SK-N-SH treated with all-trans-retinoic acid at 6 μM for 48 hours (cell line): Measurements from ENCODE around the gene CYLD.

ENCODE experiments used
- ATAC-seq: fragments of 200-7000 bp; cut with Tn5 transposase; 3 replicates; pipeline ENCODE4 v1.9.1; 2020; ENCODE audit warnings: mild to moderate bottlenecking, moderate library complexity
- ARNTL ChIP-seq: fragments of 450-650 bp; formaldehyde crosslinking; IDR thresholded peaks from 2 replicates; pipeline ENCODE4 v1.5.0; 2020; ENCODE audit warnings: low read depth, mild to moderate bottlenecking, moderate library complexity, borderline replicate concordance
- BACH2 ChIP-seq: fragments of 250-450 bp; sonication (Bioruptor Pico); IDR thresholded peaks from 2 replicates; pipeline ENCODE4 v1.9.0; 2021; ENCODE audit warnings: mild to moderate bottlenecking, borderline replicate concordance
- CREB5 ChIP-seq: fragments of 250-450 bp; sonication (Bioruptor Pico); IDR thresholded peaks from 2 replicates; pipeline ENCODE4 v1.5.1; 2020; ENCODE audit warnings: low read depth, mild to moderate bottlenecking, moderate library complexity
- CSDC2 ChIP-seq: fragments of 250-450 bp; sonication (Bioruptor Pico); IDR thresholded peaks from 2 replicates; pipeline ENCODE4 v1.5.0; 2020; ENCODE audit warnings: mild to moderate bottlenecking, moderate library complexity
- CSRNP3 ChIP-seq: fragments of 250-450 bp; sonication (Bioruptor Pico); IDR thresholded peaks from 2 replicates; pipeline ENCODE4 v1.5.1; 2021; ENCODE audit warnings: mild to moderate bottlenecking, moderate library complexity
- ESRRG ChIP-seq: fragments of 250-450 bp; sonication (Bioruptor Pico); IDR thresholded peaks from 2 replicates; pipeline ENCODE4 v1.6.1; 2021; ENCODE audit warnings: mild to moderate bottlenecking
- GLIS3 ChIP-seq: fragments of 250-450 bp; sonication (Bioruptor Pico); IDR thresholded peaks from 2 replicates; pipeline ENCODE4 v1.5.0; 2020; ENCODE audit warnings: mild to moderate bottlenecking, moderate library complexity
- ISL1 ChIP-seq: fragments of 250-450 bp; sonication (Bioruptor Pico); IDR thresholded peaks from 2 replicates; pipeline ENCODE4 v2.1.2; 2022; ENCODE audit warnings: mild to moderate bottlenecking, moderate library complexity
- OSR1 ChIP-seq: fragments of 250-450 bp; sonication (Bioruptor Pico); IDR thresholded peaks from 2 replicates; pipeline ENCODE4 v1.8.0; 2022; ENCODE audit warnings: moderate library complexity, mild to moderate bottlenecking, inconsistent platforms
- PATZ1 ChIP-seq: fragments of 250-450 bp; sonication (Bioruptor Pico); IDR thresholded peaks from 2 replicates; pipeline ENCODE4 v1.8.0; 2020; ENCODE audit warnings: mild to moderate bottlenecking, moderate library complexity, borderline replicate concordance
- PPARA ChIP-seq: fragments of 250-450 bp; sonication (Bioruptor Pico); IDR thresholded peaks from 2 replicates; pipeline ENCODE4 v1.5.0; 2020; ENCODE audit warnings: mild to moderate bottlenecking, borderline replicate concordance
- RARB ChIP-seq: fragments of 250-450 bp; sonication (Bioruptor Pico); IDR thresholded peaks from 2 replicates; pipeline ENCODE4 v1.8.0; 2021; ENCODE audit warnings: mild to moderate bottlenecking, moderate library complexity
- TCF4 ChIP-seq: fragments of 250-450 bp; sonication (Bioruptor Pico); IDR thresholded peaks from 2 replicates; pipeline ENCODE4 v1.8.0; 2021; ENCODE audit warnings: mild to moderate bottlenecking, moderate library complexity, borderline replicate concordance
- TOX ChIP-seq: fragments of 250-450 bp; sonication (Bioruptor Pico); IDR thresholded peaks from 2 replicates; pipeline ENCODE4 v1.8.0; 2021; ENCODE audit warnings: mild to moderate bottlenecking, moderate library complexity, borderline replicate concordance
- TSHZ2 ChIP-seq: fragments of 250-450 bp; sonication (Bioruptor Pico); IDR thresholded peaks from 2 replicates; pipeline ENCODE4 v1.5.0; 2020; ENCODE audit warnings: mild to moderate bottlenecking, moderate library complexity
- ZC3H10 ChIP-seq: fragments of 250-450 bp; sonication (Bioruptor Pico); IDR thresholded peaks from 2 replicates; pipeline ENCODE4 v1.5.1; 2021; ENCODE audit warnings: mild to moderate bottlenecking, moderate library complexity
- ZFP3 ChIP-seq: fragments of 250-450 bp; sonication (Bioruptor Pico); IDR thresholded peaks from 2 replicates; pipeline ENCODE4 v1.5.0; 2020; ENCODE audit warnings: mild to moderate bottlenecking, moderate library complexity
- ZFP30 ChIP-seq: fragments of 450-650 bp; formaldehyde crosslinking; IDR thresholded peaks from 2 replicates; pipeline ENCODE4 v1.5.0; 2022; ENCODE audit warnings: mild to moderate bottlenecking, moderate library complexity
- ZNF565 ChIP-seq: fragments of 450-650 bp; formaldehyde crosslinking; conservative IDR thresholded peaks from 2 replicates; pipeline ENCODE4 v1.5.0; 2020; ENCODE audit warnings: low read depth, mild to moderate bottlenecking, moderate library complexity
- ZNF70 ChIP-seq: fragments of 450-650 bp; formaldehyde crosslinking; IDR thresholded peaks from 2 replicates; pipeline ENCODE4 v1.5.0; 2020; ENCODE audit warnings: mild to moderate bottlenecking, moderate library complexity
- ZNF8 ChIP-seq: fragments of 450-650 bp; formaldehyde crosslinking; IDR thresholded peaks from 2 replicates; pipeline ENCODE4 v1.5.0; 2020; ENCODE audit warnings: mild to moderate bottlenecking, moderate library complexity

CYLD gene

GRCh38 chr16:50752471-50753235, 10.8 kb downstream of the CYLD start:
- ATAC-seq: no peak
- TF ChIP-seq ISL1 (no peak), ESRRG (CRISPR knock-in tag) (no peak), ZFP3 (CRISPR knock-in tag) (no peak), CSRNP3 (CRISPR knock-in tag) (no peak), TCF4 (no peak), ZNF8 (CRISPR knock-in tag) (no peak), TSHZ2 (no peak), BACH2 (CRISPR knock-in tag) (no peak), ZC3H10 (CRISPR knock-in tag) (no peak), ZFP30 (CRISPR knock-in tag) (no peak), GLIS3 (CRISPR knock-in tag) (no peak), ZNF70 (CRISPR knock-in tag) (no peak), ARNTL (CRISPR knock-in tag) (no peak), RARB (CRISPR knock-in tag) (no peak), PPARA (CRISPR knock-in tag) (no peak), CREB5 (CRISPR knock-in tag) (no peak)

GRCh38 chr16:50756473-50756872, 14.6 kb downstream of the CYLD start:
- no peak for ATAC-seq
- TF ChIP-seq BACH2 (CRISPR knock-in tag): no peak
- TF ChIP-seq TCF4: no peak
- TF ChIP-seq CSDC2 (CRISPR knock-in tag): no peak
- no peak for TF ChIP-seq CREB5 (CRISPR knock-in tag)
- no peak for TF ChIP-seq ZFP3 (CRISPR knock-in tag)
- no peak for TF ChIP-seq ISL1
- TF ChIP-seq ZC3H10 (CRISPR knock-in tag): no peak
- no peak for TF ChIP-seq CSRNP3 (CRISPR knock-in tag)
- TF ChIP-seq ZNF565 (CRISPR knock-in tag): no peak
- no peak for TF ChIP-seq GLIS3 (CRISPR knock-in tag)
- TF ChIP-seq PATZ1: no peak
- no peak for TF ChIP-seq ESRRG (CRISPR knock-in tag)
- no peak for TF ChIP-seq OSR1 (CRISPR knock-in tag)
- TF ChIP-seq TOX (CRISPR knock-in tag): no peak
- TF ChIP-seq PPARA (CRISPR knock-in tag): no peak
- no peak for TF ChIP-seq ARNTL (CRISPR knock-in tag)
- TF ChIP-seq, all 23 proteins: peak for 0
